Central memory CD8-positive, alpha-beta T cell (primary cell): Measurements from ENCODE around the gene AMBRA1.

Experiments used
- ATAC-seq: fragments of 150-1000 bp; cut with Tn5 transposase; replicated peaks from 2 replicates; pipeline ENCODE4 v1.10.0; 2022; ENCODE audit warnings: mild to moderate bottlenecking, moderate FRiP score, moderate number of reproducible peaks; ENCODE audit not compliant: poor library complexity, severe bottlenecking; ENCODE audit errors: extremely low read depth
- DNase-seq, 2 donors: peaks; one replicate each; pipeline ENCODE4 v3.0.0; 2021; ENCODE audit warnings: low spot score in 2 of 2
- H3K27ac Mint-ChIP-seq: one replicate; pipeline ENCODE4 v1.8.0; 2022; ENCODE audit warnings: low read depth, mild to moderate bottlenecking, moderate library complexity, mixed read lengths
- H3K27me3 Mint-ChIP-seq: one replicate; pipeline ENCODE4 v1.8.0; 2022; ENCODE audit warnings: mixed read lengths
- H3K36me3 Mint-ChIP-seq: one replicate; pipeline ENCODE4 v1.8.0; 2022; ENCODE audit warnings: mild to moderate bottlenecking, moderate library complexity, mixed read lengths; ENCODE audit not compliant: insufficient read depth
- H3K4me1 Mint-ChIP-seq: one replicate; pipeline ENCODE4 v1.8.0; 2022; ENCODE audit warnings: mixed read lengths
- H3K4me3 Mint-ChIP-seq: one replicate; pipeline ENCODE4 v1.8.0; 2022; ENCODE audit warnings: mild to moderate bottlenecking, moderate library complexity, mixed read lengths
- H3K9me3 Mint-ChIP-seq: one replicate; pipeline ENCODE4 v1.8.0; 2022; ENCODE audit warnings: mixed read lengths

AMBRA1 gene

DNA sequence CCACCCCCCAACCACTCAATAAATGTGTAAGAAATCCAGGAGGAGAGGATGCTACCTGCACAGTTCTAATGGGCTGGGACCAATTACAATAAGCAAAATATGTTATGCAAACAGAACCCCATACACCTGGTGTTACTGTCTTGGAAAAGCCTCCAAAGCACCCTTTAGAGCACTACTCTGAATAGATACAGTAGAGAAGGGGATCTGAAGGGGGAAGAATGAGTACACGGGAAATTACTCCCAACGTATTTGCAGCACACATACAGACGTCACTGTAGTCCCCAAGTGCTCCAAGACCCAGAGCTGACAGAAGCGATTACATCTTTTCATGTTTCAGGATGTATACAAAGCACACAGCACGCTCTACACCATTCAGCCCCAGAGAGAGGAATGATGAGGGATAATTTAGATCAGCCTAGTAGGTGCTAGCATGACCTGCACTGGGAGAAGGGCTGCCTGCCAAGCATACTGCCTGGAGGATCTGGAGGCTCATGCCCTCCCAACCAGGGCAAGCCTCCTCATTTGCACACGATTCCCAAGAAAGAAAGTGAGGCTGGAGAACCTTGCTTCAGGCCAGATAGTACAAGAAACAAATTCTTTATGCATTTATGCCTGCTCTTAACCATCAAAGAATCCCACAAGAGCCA, 63.8 kb downstream of the AMBRA1 start:
- H3K4me3 Mint-ChIP-seq: no peak overlapping the region
- H3K27ac Mint-ChIP-seq: no peak overlapping the region
- ATAC-seq (no peak), DNase-seq (no peak)
- no peaks in the 10 kb centered on the region for H3K9me3 Mint-ChIP-seq
- peaks cover 36% of the 10 kb centered on the region for H3K4me1 Mint-ChIP-seq
- H3K27me3 Mint-ChIP-seq: no peaks in the 10 kb centered on the region
- peaks cover 5% of the 10 kb centered on the region for H3K36me3 Mint-ChIP-seq

DNA sequence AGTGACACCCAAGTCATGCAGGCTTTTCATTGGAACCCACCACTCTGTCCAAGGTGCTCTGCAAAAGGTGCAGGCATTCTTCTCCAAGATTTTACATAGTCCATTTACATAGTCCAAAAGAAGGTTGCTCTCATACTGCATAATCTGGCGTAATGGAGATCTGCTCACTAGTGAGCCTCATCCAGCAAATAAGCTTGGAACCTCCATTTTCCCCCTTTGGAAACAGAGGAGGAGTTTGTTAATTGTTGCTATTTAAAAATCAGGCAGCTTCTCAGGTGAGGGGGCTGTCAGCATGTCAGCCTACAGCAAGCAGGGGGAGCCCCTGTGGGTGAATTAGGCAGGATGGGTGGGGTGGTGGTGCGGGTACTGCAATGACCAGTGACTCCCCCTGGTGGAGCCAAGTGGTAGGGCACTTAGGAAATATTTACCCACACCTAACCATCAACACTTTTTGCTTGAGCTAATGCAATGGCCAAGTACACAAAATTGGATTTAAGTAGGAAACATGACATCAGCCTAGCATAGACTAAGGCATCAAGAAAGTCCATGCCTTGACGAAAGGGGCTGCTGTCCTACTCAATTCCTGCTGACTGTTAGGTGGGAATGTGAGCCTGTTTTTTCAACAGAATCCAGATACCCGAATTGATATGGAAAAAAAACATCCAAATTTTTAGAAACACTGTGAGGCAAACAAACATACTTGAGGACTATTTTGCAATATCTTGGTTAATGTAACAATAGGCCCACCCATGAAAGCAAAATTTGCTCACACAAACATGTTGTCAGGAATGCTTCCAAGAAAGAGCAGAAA, 64.5 kb downstream of the AMBRA1 start:
- ATAC-seq (peak; percentile 90), DNase-seq (peak; percentile 58 to 61)
- Mint-ChIP-seq H3K27ac (no peak overlapping the region), H3K4me3 (no peak overlapping the region), H3K36me3 (peaks cover 8% of the 10 kb centered on the region), H3K4me1 (peaks cover 32% of the 10 kb centered on the region), H3K9me3 (no peaks in the 10 kb centered on the region), H3K27me3 (no peaks in the 10 kb centered on the region)

DNA sequence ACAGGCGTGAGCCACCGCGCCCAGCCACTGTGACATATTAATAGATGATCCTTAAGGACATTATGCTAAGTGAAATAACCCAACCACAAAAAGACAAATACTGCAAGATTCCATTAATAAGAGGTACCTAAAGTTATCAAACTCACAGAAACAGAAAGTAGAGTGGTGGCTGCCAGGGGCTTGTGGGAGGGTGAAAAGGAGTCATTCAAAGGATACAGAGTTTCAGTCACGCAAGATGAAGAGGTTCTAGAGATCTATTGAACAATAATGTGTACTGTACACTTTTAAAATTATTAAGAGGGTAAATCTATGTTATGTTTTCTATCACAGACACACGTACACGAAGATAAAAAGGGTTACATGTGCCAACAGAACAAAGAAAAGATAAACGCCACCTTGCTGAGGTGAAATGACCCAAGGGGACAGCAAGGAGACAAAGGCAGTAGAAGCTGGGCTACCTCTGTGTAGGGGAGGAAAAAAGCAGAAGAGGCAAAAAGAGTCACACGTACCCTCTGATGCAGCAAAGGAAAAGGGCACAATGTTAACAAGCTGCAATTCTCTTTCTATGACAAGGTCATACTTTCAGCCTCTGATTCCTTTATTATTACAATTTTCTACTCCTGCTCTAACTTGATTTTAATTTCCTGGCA, 65.3 kb downstream of the AMBRA1 start:
- H3K9me3 Mint-ChIP-seq: no peaks in the 10 kb centered on the region
- peaks cover 8% of the 10 kb centered on the region for H3K36me3 Mint-ChIP-seq
- ATAC-seq: no peak
- peaks cover 29% of the 10 kb centered on the region for H3K4me1 Mint-ChIP-seq
- no peak overlapping the region for H3K4me3 Mint-ChIP-seq
- no peak overlapping the region for H3K27ac Mint-ChIP-seq
- DNase-seq: no peak
- H3K27me3 Mint-ChIP-seq: no peaks in the 10 kb centered on the region

DNA sequence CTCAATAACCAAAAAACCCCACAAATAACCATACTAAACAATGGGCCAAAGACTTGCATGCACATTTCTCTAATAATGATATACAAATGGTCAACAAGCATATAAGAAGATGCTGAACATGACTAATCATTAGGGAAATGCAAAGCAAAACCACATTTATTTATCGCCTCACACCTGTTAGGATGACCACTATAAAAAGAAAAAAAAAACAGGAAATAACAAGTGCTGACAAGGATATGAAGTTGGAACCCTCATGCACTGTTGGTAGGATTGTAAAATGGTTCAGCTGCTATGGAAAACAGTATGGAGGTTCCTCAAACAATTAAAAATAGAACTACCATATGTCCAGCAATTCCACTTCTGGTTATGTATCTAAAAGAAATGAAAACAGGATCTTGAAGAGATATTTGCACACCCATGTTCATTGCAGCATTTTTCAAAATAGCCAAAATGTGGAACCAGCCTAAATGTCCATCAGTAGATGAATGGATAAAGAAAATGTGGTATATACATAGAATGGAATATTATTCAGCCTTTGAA, 66.2 kb downstream of the AMBRA1 start:
- no peak for ATAC-seq
- Mint-ChIP-seq H3K4me1 (peaks cover 31% of the 10 kb centered on the region), H3K4me3 (no peak overlapping the region), H3K36me3 (peaks cover 10% of the 10 kb centered on the region), H3K27ac (no peak overlapping the region), H3K27me3 (no peaks in the 10 kb centered on the region), H3K9me3 (no peaks in the 10 kb centered on the region)
- no peak for DNase-seq

DNA sequence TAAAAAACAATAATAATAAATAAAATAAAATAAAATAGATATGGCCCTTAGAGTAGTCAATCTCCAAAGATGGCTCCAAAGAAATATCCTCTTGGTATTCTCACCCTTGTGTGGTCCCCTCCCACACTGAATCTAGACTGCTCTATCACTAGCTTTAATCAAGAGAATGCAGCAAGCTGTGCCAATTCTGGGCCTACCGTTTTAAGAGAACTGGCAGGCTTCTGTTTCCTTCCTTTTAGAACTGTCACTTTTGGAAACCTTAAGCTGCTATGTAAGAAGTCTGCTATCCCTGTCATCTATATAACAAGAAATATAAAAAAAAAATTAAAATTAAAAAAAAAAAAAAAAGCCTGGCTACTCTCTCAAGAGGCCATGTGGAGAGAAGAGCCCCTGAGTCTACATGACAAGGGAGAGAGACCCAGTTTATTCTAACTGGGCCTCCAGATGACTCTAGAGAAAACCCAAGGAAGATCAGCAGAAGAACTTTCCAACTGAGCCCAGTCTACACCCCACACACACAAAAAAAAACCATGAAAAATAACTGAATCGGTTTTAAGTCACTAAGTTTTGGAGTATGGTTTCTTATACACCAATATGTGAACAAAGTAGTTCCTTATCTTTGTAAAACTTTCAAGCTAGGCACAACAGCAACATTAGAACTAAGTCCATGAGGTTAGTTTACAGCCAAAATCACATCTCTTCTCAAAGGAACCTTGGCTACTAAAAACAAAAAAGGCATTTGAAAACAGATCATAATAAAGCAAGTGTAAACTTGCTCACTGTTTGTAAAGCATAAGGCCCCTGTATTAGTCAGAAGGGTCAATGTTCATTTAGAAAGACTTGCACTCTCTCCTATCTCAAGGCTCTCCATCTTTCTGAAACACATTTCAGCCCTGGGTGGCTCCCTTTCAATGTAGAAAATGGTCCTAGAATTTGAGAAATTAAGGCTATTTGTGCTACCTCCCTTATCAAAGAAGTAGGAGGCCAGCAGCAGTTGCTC, 67.3 kb downstream of the AMBRA1 start:
- no peak for ATAC-seq
- H3K27ac Mint-ChIP-seq: no peak overlapping the region
- peaks cover 9% of the 10 kb centered on the region for H3K36me3 Mint-ChIP-seq
- no peak for DNase-seq
- no peaks in the 10 kb centered on the region for H3K27me3 Mint-ChIP-seq
- H3K9me3 Mint-ChIP-seq: no peaks in the 10 kb centered on the region
- H3K4me1 Mint-ChIP-seq: peaks cover 31% of the 10 kb centered on the region
- H3K4me3 Mint-ChIP-seq: no peak overlapping the region

DNA sequence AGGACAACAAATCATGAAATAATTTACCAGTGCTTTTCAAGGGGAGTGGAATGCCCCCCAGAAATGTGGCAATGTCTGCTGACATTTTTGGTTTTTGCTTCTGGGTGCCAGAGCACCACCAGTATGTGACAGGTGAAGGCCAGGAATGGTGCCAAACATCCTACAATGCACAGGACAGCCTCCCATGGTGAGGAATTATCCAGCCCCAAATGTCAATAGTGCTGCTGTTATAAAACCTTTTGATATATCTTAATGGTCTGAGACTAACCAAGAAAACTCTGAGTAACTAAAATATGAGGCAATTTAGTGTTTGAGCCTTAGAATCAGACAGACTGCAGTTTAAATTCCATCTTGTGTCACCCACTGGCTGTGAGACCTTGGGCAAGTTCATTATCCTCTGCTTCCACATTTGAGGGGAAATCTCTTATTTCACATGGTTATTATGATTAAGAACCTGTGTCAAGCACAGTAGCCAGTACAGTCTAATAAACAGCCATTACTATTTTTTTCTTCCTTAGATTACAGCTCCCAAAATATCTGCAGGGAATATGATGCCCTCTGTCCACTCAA, 69.5 kb downstream of the AMBRA1 start:
- Mint-ChIP-seq H3K36me3 (peaks cover 8% of the 10 kb centered on the region), H3K9me3 (no peaks in the 10 kb centered on the region), H3K27ac (no peak overlapping the region), H3K4me1 (peaks cover 20% of the 10 kb centered on the region), H3K27me3 (no peaks in the 10 kb centered on the region), H3K4me3 (no peak overlapping the region)
- DNase-seq (no peak), ATAC-seq (no peak)

DNA sequence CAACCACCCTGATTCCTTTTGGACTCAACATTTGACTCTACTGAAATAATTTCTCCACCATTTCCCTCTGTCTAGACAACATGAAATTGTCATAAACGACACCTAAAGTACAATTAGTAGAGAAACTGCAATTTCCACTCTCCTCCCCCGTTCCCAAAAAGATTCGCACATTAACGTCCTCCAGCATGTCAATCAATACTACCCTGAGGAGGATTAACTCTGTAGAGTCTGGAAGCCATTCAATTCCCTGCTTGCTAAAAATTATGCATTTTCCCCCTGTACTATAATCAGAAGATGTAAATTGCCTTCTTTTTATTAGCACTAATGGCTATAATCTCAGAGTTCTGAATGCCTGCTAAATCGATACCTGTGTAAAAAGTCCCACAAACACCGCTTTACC, 70.5 kb downstream of the AMBRA1 start:
- Mint-ChIP-seq H3K4me1 (peaks cover 10% of the 10 kb centered on the region), H3K4me3 (no peak overlapping the region), H3K9me3 (no peaks in the 10 kb centered on the region), H3K27me3 (no peaks in the 10 kb centered on the region), H3K27ac (no peak overlapping the region), H3K36me3 (peaks cover 9% of the 10 kb centered on the region)
- DNase-seq (no peak), ATAC-seq (no peak)

DNA sequence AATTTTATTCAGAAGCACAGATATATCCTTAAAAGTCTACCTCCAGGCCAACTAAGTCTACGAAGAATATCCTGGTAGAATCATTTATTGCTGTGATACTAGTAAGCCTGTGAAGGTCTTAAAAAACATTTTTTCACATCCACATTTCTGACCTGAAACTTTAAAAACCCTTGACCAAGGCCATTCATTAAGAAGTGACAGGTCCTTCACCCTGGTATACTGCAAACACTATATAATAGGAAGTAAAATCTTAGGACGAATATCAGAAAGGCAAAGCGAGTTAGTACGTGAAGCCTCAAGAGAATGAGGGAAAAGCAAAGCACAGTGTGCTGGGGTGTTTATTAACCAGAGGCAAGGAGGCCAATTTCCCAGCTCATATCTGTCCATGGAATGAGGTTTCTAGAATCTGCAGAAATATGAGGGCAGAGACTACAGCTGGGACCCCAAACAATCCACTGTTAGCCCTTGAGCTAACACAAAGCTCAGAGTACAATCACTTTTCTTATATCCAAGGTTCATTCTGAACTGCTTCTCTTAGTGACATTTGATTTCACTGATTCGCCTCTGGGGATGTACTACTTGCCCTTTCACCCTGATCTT, 71.0 kb downstream of the AMBRA1 start:
- Mint-ChIP-seq H3K4me1 (peaks cover 8% of the 10 kb centered on the region), H3K9me3 (no peaks in the 10 kb centered on the region), H3K36me3 (peaks cover 9% of the 10 kb centered on the region), H3K4me3 (no peak overlapping the region), H3K27me3 (no peaks in the 10 kb centered on the region), H3K27ac (no peak overlapping the region)
- no peak for ATAC-seq
- DNase-seq: no peak

DNA sequence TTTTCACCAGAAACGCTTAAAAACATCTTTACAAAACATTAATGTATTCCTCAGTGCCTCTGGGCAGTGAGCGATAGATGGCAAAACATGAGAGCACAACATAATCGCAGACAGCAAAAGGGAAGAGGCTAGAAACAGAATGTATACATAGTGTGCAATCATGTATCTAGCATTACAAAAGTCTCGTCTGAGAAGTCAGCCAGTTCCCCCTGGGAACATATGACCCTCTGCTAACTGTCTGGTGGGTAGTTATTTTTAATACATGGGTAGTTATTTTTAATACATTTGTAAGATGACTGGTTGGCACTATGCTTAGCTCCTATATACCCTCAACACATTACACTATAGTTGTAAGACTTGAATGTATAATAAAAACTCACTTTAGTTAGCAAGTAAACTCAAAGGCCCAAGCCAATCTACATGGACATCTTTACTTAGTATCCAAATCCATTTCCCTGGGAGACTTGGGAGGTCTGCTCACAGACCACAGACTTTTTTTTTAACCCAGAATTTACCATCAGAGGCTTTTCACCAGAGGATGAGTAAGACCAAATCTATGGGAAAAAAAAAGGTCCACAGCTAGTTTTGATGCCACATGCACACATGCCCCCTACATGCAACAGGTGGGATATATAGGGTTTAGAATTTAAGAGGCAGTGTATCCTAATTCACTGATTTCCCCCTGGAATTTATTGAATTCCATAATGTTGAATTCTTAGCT, 71.7 kb downstream of the AMBRA1 start:
- DNase-seq (no peak), ATAC-seq (no peak)
- no peak overlapping the region for H3K4me3 Mint-ChIP-seq
- peaks cover 8% of the 10 kb centered on the region for H3K4me1 Mint-ChIP-seq
- H3K27me3 Mint-ChIP-seq: no peaks in the 10 kb centered on the region
- peaks cover 9% of the 10 kb centered on the region for H3K36me3 Mint-ChIP-seq
- H3K27ac Mint-ChIP-seq: peak overlapping the region; percentile 13
- H3K9me3 Mint-ChIP-seq: no peaks in the 10 kb centered on the region

DNA sequence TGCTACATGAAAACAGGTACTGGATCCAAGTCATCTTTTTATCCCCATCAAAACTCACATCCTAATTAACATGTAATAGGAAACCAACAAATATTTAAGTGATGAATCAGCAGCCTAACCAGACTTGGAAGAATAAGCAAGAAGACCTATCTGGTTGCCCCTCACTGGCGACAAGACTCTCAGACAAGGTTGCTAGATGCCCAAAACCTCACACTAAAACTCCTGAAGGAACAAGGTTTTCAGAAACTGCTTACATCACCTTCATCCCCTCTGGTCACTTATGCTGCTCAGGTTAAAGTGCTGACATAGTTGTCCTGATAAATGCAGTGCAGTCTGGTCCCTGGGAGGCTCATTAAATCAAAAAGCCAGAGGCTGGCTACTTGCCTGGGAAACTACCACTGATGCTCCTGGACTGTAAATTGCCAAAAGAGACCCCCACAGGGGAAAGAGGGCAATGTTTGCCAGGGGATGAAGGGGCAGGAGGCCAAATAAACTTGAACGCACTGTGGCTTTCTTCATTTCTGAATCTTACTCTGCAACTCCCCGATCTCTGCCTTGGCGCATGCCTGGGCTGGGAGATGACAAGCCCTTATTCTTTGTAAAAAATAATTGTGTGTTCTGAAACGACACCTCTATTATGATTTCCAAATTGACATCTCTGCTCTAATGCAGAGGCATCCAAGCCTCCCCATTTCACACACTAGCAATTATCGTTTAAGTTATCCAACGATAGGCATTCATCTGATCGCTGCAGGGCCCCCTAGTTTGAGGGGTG, 72.7 kb downstream of the AMBRA1 start:
- Mint-ChIP-seq H3K27ac (no peak overlapping the region), H3K4me3 (no peak overlapping the region)
- ATAC-seq: no peak

More for the DNA sequence above, 72.7 kb downstream of the AMBRA1 start:
- Mint-ChIP-seq H3K36me3 (peaks cover 7% of the 10 kb centered on the region), H3K4me1 (peaks cover 8% of the 10 kb centered on the region), H3K9me3 (no peaks in the 10 kb centered on the region), H3K27me3 (no peaks in the 10 kb centered on the region)
- DNase-seq: no peak
